MM.1S (cell line): Measurements from ENCODE around the gene ZFHX3.

Experiments
- DNase-seq: peaks from one replicate; pipeline ENCODE4 v3.0.0-alpha.2; 2015
- H2AFZ ChIP-seq: fragments of 300-600 bp; sonication (generic); 2 replicates; pipeline ENCODE4 v1.6.0; 2016; ENCODE audit warnings: antibody characterized with exemption, low read length
- H3F3A ChIP-seq: fragments of 300-600 bp; sonication (generic); 2 replicates; pipeline ENCODE4 v1.6.1; 2016; ENCODE audit warnings: mild to moderate bottlenecking, antibody characterized with exemption, low read length, moderate library complexity, mixed read lengths; ENCODE audit not compliant: insufficient read depth
- H3K27ac ChIP-seq: fragments of 300-600 bp; sonication (generic); 2 replicates; pipeline ENCODE4 v1.5.1; 2016; ENCODE audit warnings: mild to moderate bottlenecking, low read length
- H3K27me3 ChIP-seq: fragments of 300-600 bp; sonication (generic); replicated peaks from 2 replicates; pipeline ENCODE4 v1.6.0; 2016; ENCODE audit warnings: low read length; ENCODE audit not compliant: insufficient read depth
- H3K36me3 ChIP-seq: fragments of 300-600 bp; sonication (generic); replicated peaks from 2 replicates; pipeline ENCODE4 v1.6.1; 2016; ENCODE audit warnings: mild to moderate bottlenecking, low read length, mixed read lengths; ENCODE audit not compliant: insufficient read depth
- H3K4me1 ChIP-seq: fragments of 300-600 bp; sonication (generic); 2 replicates; pipeline ENCODE4 v1.6.1; 2016; ENCODE audit warnings: low read length, mixed read lengths
- H3K4me2 ChIP-seq: fragments of 300-600 bp; sonication (generic); 2 replicates; pipeline ENCODE4 v1.6.0; 2016; ENCODE audit warnings: low read depth, low read length
- H3K4me3 ChIP-seq: fragments of 300-600 bp; sonication (generic); 2 replicates; pipeline ENCODE4 v1.5.1; 2016; ENCODE audit warnings: low read length, mixed read lengths
- H3K79me2 ChIP-seq: fragments of 300-600 bp; sonication (generic); 2 replicates; pipeline ENCODE4 v1.6.1; 2016; ENCODE audit warnings: mixed run types, low read length, mixed read lengths
- H3K9ac ChIP-seq: fragments of 300-600 bp; sonication (generic); 2 replicates; pipeline ENCODE4 v1.6.1; 2016; ENCODE audit warnings: low read length, mixed read lengths
- H3K9me2 ChIP-seq: fragments of 300-600 bp; sonication (generic); replicated peaks from 2 replicates; pipeline ENCODE4 v1.6.1; 2016; ENCODE audit warnings: mild to moderate bottlenecking, low read length, mixed read lengths; ENCODE audit not compliant: insufficient read depth
- H3K9me3 ChIP-seq: fragments of 300-600 bp; sonication (generic); replicated peaks from 2 replicates; pipeline ENCODE4 v1.6.1; 2016; ENCODE audit warnings: mild to moderate bottlenecking, low read length, mixed read lengths; ENCODE audit not compliant: insufficient read depth
- H4K20me1 ChIP-seq: fragments of 300-600 bp; sonication (generic); 2 replicates; pipeline ENCODE4 v1.6.1; 2016; ENCODE audit warnings: mild to moderate bottlenecking, low read length, moderate library complexity, mixed read lengths; ENCODE audit not compliant: insufficient read depth
- CTCF ChIP-seq: fragments of 300-600 bp; sonication (generic); IDR thresholded peaks from 2 replicates; pipeline ENCODE4 v1.5.1; 2016; ENCODE audit warnings: antibody characterized with exemption, low read length, mixed read lengths
- EZH2 ChIP-seq: fragments of 300-600 bp; sonication (generic); optimal IDR thresholded peaks from 2 replicates; pipeline ENCODE3; 2017; ENCODE audit warnings: low read depth, mild to moderate bottlenecking, antibody characterized with exemption, low read length, mixed read lengths
- EZH2phosphoT487 ChIP-seq: fragments of 300-600 bp; sonication (generic); IDR thresholded peaks from 2 replicates; pipeline ENCODE4 v1.6.1; 2018; ENCODE audit warnings: antibody characterized with exemption, low read length

The ZFHX3 gene

GRCh38 chr16:72887537-72887936, 160.4 kb downstream of the ZFHX3 start:
- DNase-seq, result no peak
- Histone ChIP-seq H3K9me2 (no peaks in the 10 kb centered on the region), H3K27ac (no peak overlapping the region), H3K4me3 (no peak overlapping the region), H3K27me3 (no peaks in the 10 kb centered on the region), H3K4me1 (no peaks in the 10 kb centered on the region), H2AFZ (no peak overlapping the region), H3K9ac (no peak overlapping the region), H4K20me1 (no peaks in the 10 kb centered on the region), H3F3A (no peaks in the 10 kb centered on the region), H3K79me2 (no peaks in the 10 kb centered on the region), H3K36me3 (no peaks in the 10 kb centered on the region), H3K4me2 (no peak overlapping the region), H3K9me3 (no peaks in the 10 kb centered on the region)
- TF ChIP-seq EZH2phosphoT487, result no peak
- TF ChIP-seq CTCF, result no peak
- TF ChIP-seq EZH2, result no peak

GRCh38 chr16:72886346-72886974, 161.5 kb downstream of the ZFHX3 start:
- Histone ChIP-seq H3K4me3 (no peak overlapping the region), H3K79me2 (no peaks in the 10 kb centered on the region), H3K27ac (no peak overlapping the region), H2AFZ (no peak overlapping the region), H3K4me2 (no peak overlapping the region), H3K9me2 (no peaks in the 10 kb centered on the region), H3F3A (no peaks in the 10 kb centered on the region), H4K20me1 (no peaks in the 10 kb centered on the region), H3K27me3 (no peaks in the 10 kb centered on the region), H3K9ac (no peak overlapping the region), H3K9me3 (no peaks in the 10 kb centered on the region), H3K36me3 (no peaks in the 10 kb centered on the region), H3K4me1 (no peaks in the 10 kb centered on the region)
- no peak for TF ChIP-seq EZH2
- TF ChIP-seq CTCF, result no peak
- TF ChIP-seq EZH2phosphoT487, result no peak
- DNase-seq, result no peak

GRCh38 chr16:72884573-72884972, 163.4 kb downstream of the ZFHX3 start:
- Histone ChIP-seq H3K9ac (no peak overlapping the region), H3K79me2 (no peaks in the 10 kb centered on the region), H4K20me1 (no peaks in the 10 kb centered on the region), H3K9me3 (no peaks in the 10 kb centered on the region), H3K4me3 (no peak overlapping the region), H3K36me3 (no peaks in the 10 kb centered on the region), H3K4me1 (no peaks in the 10 kb centered on the region), H3K27me3 (no peaks in the 10 kb centered on the region), H3K27ac (no peak overlapping the region), H3F3A (no peaks in the 10 kb centered on the region), H3K9me2 (no peaks in the 10 kb centered on the region), H3K4me2 (no peak overlapping the region), H2AFZ (no peak overlapping the region)
- no peak for DNase-seq
- no peak for TF ChIP-seq EZH2phosphoT487
- no peak for TF ChIP-seq CTCF
- no peak for TF ChIP-seq EZH2
